Endothelial cell of umbilical vein (primary cell): ENCODE measurements around the gene LRRK2. TPM values are rescaled to one million over a fixed set of nuclear protein-coding genes. Genes with fewer than 3 reads are reported as not detected.

Experiments
- BruUV-seq: library from RNA; stranded (reverse); fragments of 400-500 nt; replicated peaks from 2 replicates; lab custom pipeline; 2021; lab: Mats Ljungman, UMichigan
- CTCF ChIA-PET: fragments of 300-600, 350-600 bp; sonication (Branson Sonifier 250); formaldehyde crosslinking; loops from one replicate; lab custom pipeline; 2021; ENCODE audit warnings: antibody characterized with exemption, inconsistent platforms; lab: Charles Lee
- POLR2A ChIA-PET: fragments of 300-600, 350-600 bp; sonication (Branson Sonifier 250); formaldehyde crosslinking; loops from one replicate; lab custom pipeline; 2021; ENCODE audit warnings: antibody characterized with exemption, inconsistent platforms; lab: Charles Lee
- DNase-seq: peaks from one replicate; pipeline ENCODE4 v3.0.0-alpha.2; 2011; ENCODE audit warnings: low read depth, low spot score
- FAIRE-seq: peaks from 2 replicates; lab custom pipeline; 2011; peaks lifted over from hg19 to GRCh38; lab: Jason Lieb, UNC
- H2AFZ ChIP-seq: 2 replicates; pipeline ENCODE4 v1.6.0; 2012; ENCODE audit warnings: low read depth, low read length, control low read depth, inconsistent platforms
- H3K27ac ChIP-seq: 2 replicates; pipeline ENCODE4 v1.5.1; 2011; ENCODE audit warnings: low read depth, mild to moderate bottlenecking, control low read depth, low read length, moderate library complexity; ENCODE audit not compliant: insufficient read depth
- H3K27me3 ChIP-seq, 2 experiments: 2 replicates each; pipeline versions ENCODE4 v1.6.0 to v1.6.1; 2011; ENCODE audit warnings: low read length in 2 of 2, mixed read lengths in 1 of 2; ENCODE audit not compliant: control insufficient read depth in 2 of 2, insufficient read depth in 2 of 2
- H3K36me3 ChIP-seq, 2 experiments: 2 replicates in 1 of 2; 3 replicates in 1 of 2; pipeline ENCODE4 v1.5.1; 2011; ENCODE audit warnings: low read length in 2 of 2, mild to moderate bottlenecking in 1 of 2, moderate library complexity in 1 of 2; ENCODE audit not compliant: control insufficient read depth in 2 of 2, insufficient read depth in 2 of 2; ENCODE audit errors: extremely low read depth in 1 of 2
- H3K4me1 ChIP-seq: 3 replicates; pipeline ENCODE4 v1.5.1; 2011; ENCODE audit warnings: mild to moderate bottlenecking, low read length; ENCODE audit not compliant: control insufficient read depth, insufficient read depth; ENCODE audit errors: extremely low read depth
- H3K4me2 ChIP-seq: 2 replicates; pipeline ENCODE4 v1.6.1; 2011; ENCODE audit warnings: low read length, control low read depth, mixed read lengths; ENCODE audit not compliant: insufficient read depth
- H3K4me3 ChIP-seq, 3 experiments: fragments of 200-600 bp in 1 of 3; sonication (generic), shearing (Covaris generic) in 1 of 3; replicated peaks in 1 of 3; 2 replicates each; pipeline ENCODE4 v1.5.1; 2011 to 2016; ENCODE audit warnings: control low read depth in 3 of 3, low read length in 3 of 3, mild to moderate bottlenecking in 2 of 3, inconsistent platforms in 1 of 3, low read depth in 1 of 3, moderate library complexity in 1 of 3; ENCODE audit not compliant: insufficient read depth in 1 of 3
- H3K79me2 ChIP-seq: 2 replicates; pipeline ENCODE4 v1.6.0; 2012; ENCODE audit warnings: low read length, inconsistent platforms; ENCODE audit not compliant: control insufficient read depth, insufficient read depth
- H3K9ac ChIP-seq: replicated peaks from 2 replicates; pipeline ENCODE3; 2011; ENCODE audit warnings: low read length, control low read depth; ENCODE audit not compliant: insufficient read depth; ENCODE audit errors: extremely low read depth
- H3K9me1 ChIP-seq: replicated peaks from 3 replicates; pipeline ENCODE4 v1.6.0; 2011; ENCODE audit warnings: mild to moderate bottlenecking, low read length; ENCODE audit not compliant: control insufficient read depth, insufficient read depth; ENCODE audit errors: extremely low read depth
- H3K9me3 ChIP-seq: replicated peaks from 2 replicates; pipeline ENCODE4 v1.5.1; 2012; ENCODE audit warnings: low read length, inconsistent platforms; ENCODE audit not compliant: control insufficient read depth, insufficient read depth
- H4K20me1 ChIP-seq: replicated peaks from 2 replicates; pipeline ENCODE3; 2011; ENCODE audit warnings: mild to moderate bottlenecking, low read length; ENCODE audit not compliant: control insufficient read depth, insufficient read depth; ENCODE audit errors: extremely low read depth
- CTCF ChIP-seq, 2 donors: IDR thresholded peaks; 1 replicate in 1 of 2; 2 replicates in 1 of 2; pipeline ENCODE4 v1.5.1; 2011; ENCODE audit warnings: low read length in 2 of 2, mild to moderate bottlenecking in 2 of 2, moderate library complexity in 2 of 2, control low read depth in 1 of 2, inconsistent platforms in 1 of 2, low read depth in 1 of 2; ENCODE audit not compliant: insufficient read depth in 1 of 2; ENCODE audit errors: extremely low read depth in 1 of 2
- EZH2 ChIP-seq: IDR thresholded peaks from 2 replicates; pipeline ENCODE4 v1.6.1; 2012; ENCODE audit warnings: borderline replicate concordance, low read depth, mild to moderate bottlenecking, moderate library complexity, low read length, inconsistent platforms; ENCODE audit not compliant: severe bottlenecking
- FOS ChIP-seq: IDR thresholded peaks from 2 replicates; pipeline ENCODE4 v1.6.1; 2011; ENCODE audit warnings: mild to moderate bottlenecking, low read length, moderate library complexity, borderline replicate concordance; ENCODE audit not compliant: insufficient read depth
- GATA2 ChIP-seq: IDR thresholded peaks from 2 replicates; pipeline ENCODE4 v1.7.0; 2011; ENCODE audit warnings: low read depth, mild to moderate bottlenecking, moderate library complexity, mixed read lengths, low read length; ENCODE audit not compliant: insufficient read length, insufficient read depth
- JUN ChIP-seq: IDR thresholded peaks from 2 replicates; pipeline ENCODE4 v1.6.1; 2011; ENCODE audit warnings: borderline replicate concordance, low read depth; ENCODE audit not compliant: insufficient read length, insufficient read depth
- MYC ChIP-seq: IDR thresholded peaks from one replicate; pipeline ENCODE4 v1.6.1; 2011; ENCODE audit warnings: mild to moderate bottlenecking, low read depth, low read length
- POLR2A ChIP-seq: IDR thresholded peaks from 2 replicates; pipeline ENCODE4 v1.6.1; 2012; ENCODE audit warnings: low read depth, mild to moderate bottlenecking, control low read depth, low read length
- POLR2AphosphoS5 ChIP-seq: IDR thresholded peaks from 2 replicates; pipeline ENCODE4 v1.6.1; 2012; ENCODE audit warnings: low read depth, mild to moderate bottlenecking, control low read depth, low read length, moderate library complexity; ENCODE audit not compliant: insufficient read depth
- dilution Hi-C: fragments of 300-500 bp; cut with MboI; formaldehyde crosslinking; loops from one replicate; pipeline ENCODE4 v1.15.0; 2019; ENCODE audit warnings: low sequenced_read_pairs; ENCODE audit not compliant: extremely low pct_ligation_motif_present
- intact Hi-C: fragments of 100-400 bp; cut with micrococcal nuclease; formaldehyde crosslinking; loops from one replicate; pipeline ENCODE4 v1.10.0; 2022
- polyA plus RNA-seq, 4 experiments: library from polyadenylated mRNA; depleted of rRNA in 3 of 4; stranded (reverse) in 3 of 4; unstranded in 1 of 4; fragments of >200 nt; gene quantifications; 2 replicates each; pipeline versions ENCODE4 v1.2.1 to v1.2.3, GENCODE V29; 2011 to 2012; ENCODE audit warnings: missing spikeins in 1 of 4
- total RNA-seq: library from RNA; stranded (reverse); gene quantifications from 2 replicates; pipeline ENCODE4 v1.2.3, GENCODE V29; 2021
- TF ChIP-seq, protein P1 (sequence below): IDR thresholded peaks from 2 replicates; pipeline ENCODE4 v1.6.1; 2011; ENCODE audit not compliant: insufficient read depth, insufficient read length

The LRRK2 gene
- total and polyA plus RNA-seq, 2 donors (not counting 3 experiments of a cell fraction or from before 2014, with no cell fraction given): 0.26 to 2.2 TPM

DNA sequence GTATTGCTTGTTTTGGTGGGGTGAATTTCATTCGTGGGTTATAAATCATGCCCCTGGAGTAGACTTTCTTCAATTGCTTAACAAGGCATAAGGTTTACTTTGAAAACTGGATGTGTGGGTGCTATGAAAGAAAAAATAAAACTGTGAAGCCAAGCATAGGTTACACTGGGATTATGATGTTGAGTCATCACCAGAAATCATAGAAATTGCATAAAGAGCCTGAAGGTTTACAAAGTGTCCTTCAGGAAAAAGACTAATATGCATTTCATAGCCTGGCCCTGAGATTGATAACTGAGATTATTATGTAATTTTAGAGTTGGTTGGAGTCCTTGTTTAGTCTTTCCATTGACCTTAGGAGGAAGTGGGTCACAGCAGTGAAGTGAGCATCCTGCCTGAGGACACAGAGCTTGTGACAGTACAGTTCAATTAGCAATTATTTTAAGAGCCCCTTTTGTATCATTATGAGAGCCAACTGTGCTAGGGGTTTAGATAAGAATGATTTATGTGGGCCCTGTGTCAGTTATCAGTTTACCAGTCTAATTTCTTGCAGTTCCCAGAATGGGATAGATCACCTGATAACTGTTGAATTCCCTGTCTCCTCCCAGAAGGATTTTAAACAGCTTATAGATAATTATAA is 13.6 kb downstream of the LRRK2 start:
- intact Hi-C loops (no loop called here), dilution Hi-C loops (no loop called here)
- Histone ChIP-seq H3K36me3 (no peaks in the 10 kb centered on the region), H3K9me1 (no peaks in the 10 kb centered on the region), H3K9ac (no peak overlapping the region), H3K4me2 (no peak overlapping the region), H3K27ac (no peak overlapping the region), H3K79me2 (no peaks in the 10 kb centered on the region), H4K20me1 (no peaks in the 10 kb centered on the region), H2AFZ (no peak overlapping the region), H3K27me3 (no peaks in the 10 kb centered on the region), H3K9me3 (no peaks in the 10 kb centered on the region), H3K4me1 (peaks cover 4% of the 10 kb centered on the region), H3K4me3 (no peak overlapping the region)
- ChIA-PET CTCF (interaction anchor here (2.1 kb wide), 1 partner anchor 11 kb away, joined by 6 read pairs; no protein-coding TSS in a partner anchor), POLR2A (no interaction called here)
- DNase-seq (no peak), FAIRE-seq (no peak)
- no TSS peak for BruUV-seq
- no peak for TF ChIP-seq POLR2A
- no peak for TF ChIP-seq EZH2
- TF ChIP-seq POLR2AphosphoS5: no peak
- TF ChIP-seq JUN: no peak
- no peak for TF ChIP-seq GATA2
- no peak for TF ChIP-seq CTCF (IDR thresholded peaks at IDR 0.05; ENCODE audit: extremely low read depth in 1 of 2, insufficient read depth in 1 of 2, low read depth in 1 of 2, low read length in 2 of 2)
- no peak for TF ChIP-seq FOS
- TF ChIP-seq MYC: no peak
- TF ChIP-seq, protein P1, sequence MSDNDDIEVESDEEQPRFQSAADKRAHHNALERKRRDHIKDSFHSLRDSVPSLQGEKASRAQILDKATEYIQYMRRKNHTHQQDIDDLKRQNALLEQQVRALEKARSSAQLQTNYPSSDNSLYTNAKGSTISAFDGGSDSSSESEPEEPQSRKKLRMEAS: no peak
